Measurements from ENCODE around the gene GCHFR.

GCHFR gene

DNA sequence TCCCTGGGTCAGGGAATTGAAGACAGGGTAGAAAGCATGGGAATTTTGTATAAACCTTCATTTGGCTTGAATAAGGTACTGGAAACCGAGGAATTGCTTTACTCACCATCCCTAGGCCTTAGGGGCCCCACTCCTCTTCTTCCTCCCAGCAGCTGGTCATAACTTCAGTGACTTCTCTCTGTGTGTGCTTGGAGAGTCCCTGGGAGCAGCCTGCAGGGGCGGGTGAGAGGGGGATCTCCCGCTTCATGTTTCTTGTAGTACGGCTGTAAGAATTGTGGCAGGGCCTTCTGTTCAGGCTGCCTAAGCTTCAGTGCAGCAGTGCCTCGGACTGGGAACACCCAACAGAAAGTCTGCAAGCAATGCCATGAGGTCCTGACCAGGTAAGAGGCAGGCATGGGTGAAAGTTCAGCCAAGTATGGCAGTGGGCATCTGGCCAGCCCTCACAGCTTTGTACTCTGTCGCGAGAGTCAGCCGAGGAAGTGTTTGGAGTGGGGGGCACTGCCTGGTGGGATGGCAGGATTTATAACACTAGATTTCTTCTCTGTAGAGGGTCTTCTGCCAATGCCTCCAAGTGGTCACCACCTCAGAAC is 45.1 kb downstream of the GCHFR start:
- no peak for DNase-seq (ENCODE audit: low read depth in 2 of 2)

DNA sequence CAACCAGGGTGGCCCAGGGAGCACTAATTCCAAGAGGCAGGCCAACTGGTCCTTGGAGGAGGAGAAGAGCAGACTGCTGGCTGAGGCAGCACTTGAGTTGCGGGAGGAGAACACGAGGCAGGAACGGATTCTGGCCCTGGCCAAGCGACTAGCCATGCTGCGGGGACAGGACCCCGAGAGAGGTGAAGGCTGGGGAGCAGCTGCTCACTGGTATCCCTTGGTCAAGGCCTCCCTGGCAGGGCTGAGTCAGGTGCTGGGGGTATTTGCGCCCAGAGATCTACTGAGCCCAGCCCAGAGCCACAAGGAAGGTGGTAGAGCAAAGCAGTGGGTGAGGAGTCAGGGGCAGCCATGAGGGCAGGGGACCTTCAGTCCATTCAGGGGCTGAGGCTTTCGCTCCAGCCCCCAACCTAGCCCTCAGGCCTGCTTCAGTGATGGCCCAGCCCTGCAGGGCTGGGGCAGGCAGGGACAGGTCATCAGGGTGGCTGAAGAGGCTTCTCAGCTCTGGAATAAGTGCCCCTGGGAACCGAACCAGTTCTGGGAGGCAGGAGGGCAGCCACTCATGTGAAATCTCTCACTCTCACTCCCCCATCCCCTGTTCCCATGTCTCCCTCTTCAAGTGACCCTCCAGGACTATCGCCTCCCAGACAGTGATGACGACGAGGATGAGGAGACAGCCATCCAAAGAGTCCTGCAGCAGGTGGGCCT is 49.0 kb downstream of the GCHFR start:
- no peak for DNase-seq (ENCODE audit: low read depth in 2 of 2)

DNA sequence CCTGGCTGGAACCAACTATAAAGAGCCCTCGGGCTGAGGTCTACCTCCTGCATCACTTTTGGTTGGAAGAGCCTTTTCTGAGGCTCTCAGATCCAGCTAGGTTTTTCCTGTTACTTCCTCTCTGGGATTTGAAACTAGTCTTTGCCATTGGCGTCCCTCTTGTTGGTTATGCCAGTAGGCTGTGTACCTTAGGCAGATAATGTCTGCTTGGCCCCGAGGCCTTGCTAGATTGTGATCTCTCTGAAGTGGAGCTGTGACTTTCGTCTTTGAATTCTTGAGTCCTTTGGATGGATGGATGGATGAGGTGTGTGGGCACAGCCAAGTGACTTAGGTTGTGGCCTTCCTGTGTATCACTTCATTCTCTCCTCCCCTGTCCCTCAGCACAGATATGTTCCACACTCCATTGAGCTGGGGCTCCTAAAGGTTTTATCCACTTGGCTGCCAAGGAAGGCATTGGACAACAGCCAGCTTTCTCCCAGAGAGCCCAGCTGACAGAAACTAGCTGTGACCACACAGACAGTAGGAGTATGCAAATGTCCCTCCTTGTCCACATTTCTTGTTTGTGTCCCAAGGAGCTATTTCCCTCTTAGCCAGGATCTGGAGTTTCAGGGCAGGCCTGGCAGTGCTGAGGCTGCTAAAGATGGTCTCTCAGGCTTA is 51.3 kb downstream of the GCHFR start:
- no peak for DNase-seq (ENCODE audit: low read depth in 2 of 2)
